ENCODE results near the gene LRMDA. TPM values are rescaled to one million over a fixed set of nuclear protein-coding genes. Genes with fewer than 3 reads are reported as not detected.
"Not testable (repeated sequence)": the region's sequence is repeated elsewhere in the genome, so short reads cannot be mapped to it uniquely, and the experiment has no call there.

The LRMDA gene
- total RNA-seq, 4 donors from 2014 or later = 12.0 to 15.9 (median 13.9) TPM

DNA sequence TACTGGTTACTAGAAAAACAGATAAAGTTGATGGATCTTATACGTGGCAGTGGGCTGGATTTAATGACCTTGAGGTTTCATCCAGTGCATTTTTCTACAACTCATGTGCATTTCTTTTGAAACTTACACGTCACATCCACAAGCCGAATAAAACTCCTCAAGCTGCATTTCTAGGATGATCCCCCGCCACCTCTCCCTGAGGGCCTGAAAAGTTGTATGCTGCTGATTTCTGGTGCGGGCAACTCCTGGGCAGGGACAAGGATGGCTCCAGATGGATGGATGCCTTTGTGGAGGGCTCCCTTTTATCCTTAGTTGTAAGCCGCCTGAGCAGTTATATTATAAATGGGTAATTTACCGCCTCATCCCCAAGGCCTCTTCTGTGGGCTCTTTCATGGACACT is 1091.1 kb downstream of the LRMDA start:
- TF ChIP-seq, protein P1, sequence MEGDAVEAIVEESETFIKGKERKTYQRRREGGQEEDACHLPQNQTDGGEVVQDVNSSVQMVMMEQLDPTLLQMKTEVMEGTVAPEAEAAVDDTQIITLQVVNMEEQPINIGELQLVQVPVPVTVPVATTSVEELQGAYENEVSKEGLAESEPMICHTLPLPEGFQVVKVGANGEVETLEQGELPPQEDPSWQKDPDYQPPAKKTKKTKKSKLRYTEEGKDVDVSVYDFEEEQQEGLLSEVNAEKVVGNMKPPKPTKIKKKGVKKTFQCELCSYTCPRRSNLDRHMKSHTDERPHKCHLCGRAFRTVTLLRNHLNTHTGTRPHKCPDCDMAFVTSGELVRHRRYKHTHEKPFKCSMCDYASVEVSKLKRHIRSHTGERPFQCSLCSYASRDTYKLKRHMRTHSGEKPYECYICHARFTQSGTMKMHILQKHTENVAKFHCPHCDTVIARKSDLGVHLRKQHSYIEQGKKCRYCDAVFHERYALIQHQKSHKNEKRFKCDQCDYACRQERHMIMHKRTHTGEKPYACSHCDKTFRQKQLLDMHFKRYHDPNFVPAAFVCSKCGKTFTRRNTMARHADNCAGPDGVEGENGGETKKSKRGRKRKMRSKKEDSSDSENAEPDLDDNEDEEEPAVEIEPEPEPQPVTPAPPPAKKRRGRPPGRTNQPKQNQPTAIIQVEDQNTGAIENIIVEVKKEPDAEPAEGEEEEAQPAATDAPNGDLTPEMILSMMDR (IDR thresholded peaks at IDR 0.05) = no peak
- no peak for ATAC-seq (ENCODE audit: low FRiP score)
- no peak for DNase-seq (ENCODE audit: low spot score)

DNA sequence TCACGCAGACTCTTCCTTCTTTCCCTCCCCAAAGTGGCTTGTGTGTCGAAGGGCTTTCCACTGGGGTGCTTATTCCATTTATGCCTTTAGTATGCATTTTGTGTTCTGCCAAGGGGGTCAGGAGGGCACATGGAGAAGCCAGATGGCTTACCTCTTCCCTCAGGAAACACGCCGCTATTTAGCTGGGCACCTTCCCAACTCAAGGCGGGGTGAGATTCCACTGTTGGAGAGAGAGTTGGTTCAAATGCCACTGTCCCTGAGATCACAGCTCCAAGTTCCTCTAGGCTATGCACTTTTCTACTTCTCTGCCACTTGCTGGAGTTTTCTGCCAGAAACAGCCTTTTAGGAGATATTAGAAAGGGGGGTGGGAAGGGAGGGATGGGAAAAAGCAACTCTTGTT is 1091.8 kb downstream of the LRMDA start:
- ATAC-seq (ENCODE audit: low FRiP score) (no peak), DNase-seq (ENCODE audit: low spot score) (no peak)
- TF ChIP-seq, protein P1 (IDR thresholded peaks at IDR 0.05) = no peak

DNA sequence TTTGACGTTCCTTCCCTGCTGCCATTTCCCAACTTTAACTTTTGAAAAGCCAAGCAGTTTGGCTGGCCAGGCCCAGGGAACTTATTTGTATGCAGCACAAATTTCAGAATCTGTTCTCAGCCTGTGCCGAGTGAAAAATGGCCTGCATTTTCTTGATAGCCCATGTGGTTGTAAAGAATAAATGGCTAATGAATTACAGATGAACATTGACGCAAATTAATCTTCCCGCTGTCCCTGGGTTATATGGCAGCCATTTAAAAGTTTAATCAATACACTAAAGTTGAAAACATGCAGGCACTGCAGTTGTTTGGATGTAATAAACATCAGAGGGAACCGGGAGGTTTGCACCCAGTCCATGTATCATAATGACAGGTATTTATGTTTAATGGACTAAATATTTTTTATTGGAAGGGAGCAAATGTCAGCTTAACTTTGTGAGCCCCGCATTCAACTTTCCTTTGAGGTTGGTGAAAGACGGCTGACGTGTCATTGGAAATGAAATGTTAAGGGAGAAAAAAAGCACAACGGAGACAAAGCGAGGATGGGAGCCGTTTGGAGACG is 1092.4 kb downstream of the LRMDA start:
- TF ChIP-seq, protein P1 (IDR thresholded peaks at IDR 0.05) = no peak
- no peak for ATAC-seq (ENCODE audit: low FRiP score)
- DNase-seq (ENCODE audit: low spot score) = no peak

DNA sequence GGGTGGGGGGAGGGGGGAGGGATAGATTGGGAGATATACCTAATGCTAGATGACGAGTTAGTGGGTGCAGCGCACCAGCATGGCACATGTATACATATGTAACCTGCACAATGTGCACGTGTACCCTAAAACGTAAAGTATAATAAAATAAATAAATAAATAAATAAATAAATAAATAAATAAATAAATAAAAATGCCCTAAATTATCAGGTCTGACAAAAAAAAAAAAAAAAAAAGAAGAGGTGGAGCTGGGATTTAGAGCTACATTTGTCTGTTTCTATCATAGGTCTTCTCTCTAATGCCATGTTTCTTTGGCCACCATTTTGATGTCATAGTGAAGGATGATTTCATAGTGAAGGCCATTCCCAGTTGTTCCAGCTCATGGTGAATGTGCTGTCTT is 1095.4 kb downstream of the LRMDA start:
- not testable (repeated sequence) for ATAC-seq (ENCODE audit: low FRiP score); DNase-seq (ENCODE audit: low spot score)

DNA sequence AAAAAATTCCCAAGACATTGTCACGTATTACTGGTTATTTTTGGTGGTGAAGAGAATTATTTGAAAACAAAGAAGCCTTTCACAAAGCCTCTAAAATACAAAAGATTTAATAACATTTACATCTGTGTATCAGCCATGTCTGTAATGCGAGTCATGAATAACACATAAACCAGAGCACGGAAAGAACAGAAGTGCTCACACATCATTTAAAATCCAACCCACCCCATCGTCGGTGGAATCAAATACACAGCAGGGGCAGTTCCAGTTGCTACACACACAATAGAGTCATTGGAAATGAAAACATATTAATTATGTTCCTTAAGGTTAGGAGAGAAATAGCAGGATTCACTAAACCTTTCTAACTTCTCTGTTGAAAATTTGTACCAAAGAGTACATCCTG is 1108.9 kb downstream of the LRMDA start:
- ATAC-seq (ENCODE audit: low FRiP score) = no peak

DNA sequence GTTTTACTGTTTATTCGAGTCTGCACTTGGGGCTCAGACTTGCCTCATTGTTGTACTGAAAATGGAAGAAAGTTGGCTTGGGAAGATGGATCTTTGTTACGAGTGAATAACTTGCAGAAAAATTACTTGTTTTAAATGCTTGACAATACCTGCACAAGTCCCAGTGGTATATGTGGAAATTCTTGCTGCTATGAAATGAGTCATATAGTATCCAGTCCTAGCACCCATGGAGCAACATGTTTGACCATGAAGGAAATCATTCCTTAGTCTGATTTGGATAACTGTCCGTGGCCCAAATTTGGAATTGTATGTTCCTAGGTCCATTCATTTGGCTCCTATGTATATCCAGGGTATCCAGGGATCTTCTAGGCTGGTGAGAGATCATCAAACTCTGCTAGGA is 1109.4 kb downstream of the LRMDA start:
- ATAC-seq (ENCODE audit: low FRiP score) (no peak), DNase-seq (ENCODE audit: low spot score) (no peak)
- TF ChIP-seq, protein P1 (IDR thresholded peaks at IDR 0.05) = no peak

More for the DNA sequence above, 1108.9 kb downstream of the LRMDA start:
- no peak for DNase-seq (ENCODE audit: low spot score)
- TF ChIP-seq, protein P1 (IDR thresholded peaks at IDR 0.05) = no peak

DNA sequence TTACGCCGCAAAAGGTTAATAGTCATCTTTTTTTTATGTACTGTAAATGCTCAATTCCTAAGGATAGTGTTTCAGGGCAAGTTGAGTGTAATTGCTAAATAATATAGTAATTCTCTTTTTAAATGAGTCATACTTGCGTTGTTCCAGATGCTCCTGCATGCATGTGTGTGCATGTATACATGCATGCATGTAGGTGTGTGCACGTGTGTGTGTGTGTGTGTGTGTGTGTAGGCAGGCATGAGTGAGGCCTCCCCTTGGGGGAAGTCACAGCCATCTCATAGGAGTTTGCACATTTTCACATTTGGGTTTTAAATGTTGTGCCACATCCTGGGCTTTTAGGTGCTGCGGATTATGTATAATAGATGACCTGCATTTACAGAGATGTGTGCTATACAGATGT is 1110.4 kb downstream of the LRMDA start:
- TF ChIP-seq, protein P1 (IDR thresholded peaks at IDR 0.05) = no peak
- no peak for DNase-seq (ENCODE audit: low spot score)
- ATAC-seq (ENCODE audit: low FRiP score) = no peak

Data from omental fat pad (tissue), 4 donors.